ENCODE data around the gene BBS12. TPM values are rescaled to one million over a fixed set of nuclear protein-coding genes. Genes with fewer than 3 reads are reported as not detected.

The BBS12 gene
- total and polyA plus RNA-seq, 9 of the 15 experiments (the other 6 are each of a cell fraction or from before 2014, with no cell fraction given), result 2.7 to 6.5 (median 3.3) TPM

- TF ChIP-seq ZNF764 (CRISPR knock-in tag; IDR thresholded peaks at IDR 0.05; ENCODE audit: low read depth), result no peak
- TF ChIP-seq CXXC5 (CRISPR knock-in tag; IDR thresholded peaks at IDR 0.05), result peak; percentile 49
- TF ChIP-seq TAL1 (IDR thresholded peaks at IDR 0.05), result no peak
- TF ChIP-seq SMAD4 (CRISPR knock-in tag; conservative IDR thresholded peaks at IDR 0.05), result peak; percentile 60
- no peak for TF ChIP-seq RFX7 (CRISPR knock-in tag; IDR thresholded peaks at IDR 0.05)
- TF ChIP-seq ZBTB5 (IDR thresholded peaks at IDR 0.05), result no peak
- TF ChIP-seq PURB (CRISPR knock-in tag; IDR thresholded peaks at IDR 0.05; ENCODE audit: low read depth), result no peak
- TF ChIP-seq FUS (optimal IDR thresholded peaks at IDR 0.05; ENCODE audit: low read depth, low read length), result no peak
- TF ChIP-seq ZNF124 (CRISPR knock-in tag; IDR thresholded peaks at IDR 0.05), result no peak
- no peak for TF ChIP-seq MXI1 (IDR thresholded peaks at IDR 0.05; ENCODE audit: low read depth, low read length)
- no peak for TF ChIP-seq SNAPC5 (CRISPR knock-in tag; IDR thresholded peaks at IDR 0.05)
- TF ChIP-seq KHSRP (IDR thresholded peaks at IDR 0.05), result no peak
- TF ChIP-seq STAT5B (CRISPR knock-in tag; IDR thresholded peaks at IDR 0.05), result no peak
- no peak for TF ChIP-seq RBM34 (IDR thresholded peaks at IDR 0.05; ENCODE audit: borderline replicate concordance, insufficient read depth, low read length)
- peak; percentile 84; the same call in 1 of the 2 replicates for TF ChIP-seq ZNF584 (CRISPR knock-in tag; IDR thresholded peaks at IDR 0.05; ENCODE audit: low read depth)
- no peak for TF ChIP-seq CBFA2T3 (IDR thresholded peaks at IDR 0.05)
- no peak for TF ChIP-seq TFAP4 (CRISPR knock-in tag; IDR thresholded peaks at IDR 0.05; ENCODE audit: borderline replicate concordance)
- TF ChIP-seq PYGO2 (tag; IDR thresholded peaks at IDR 0.05), result no peak
- no peak for TF ChIP-seq VEZF1 (CRISPR knock-in tag; IDR thresholded peaks at IDR 0.05)
- TF ChIP-seq CHD2 (IDR thresholded peaks at IDR 0.05; ENCODE audit: low read depth, low read length), result no peak
- TF ChIP-seq ZBTB49 (CRISPR knock-in tag; IDR thresholded peaks at IDR 0.05; ENCODE audit: borderline replicate concordance), result no peak
- no peak for TF ChIP-seq PPARD (CRISPR knock-in tag; IDR thresholded peaks at IDR 0.05)
- TF ChIP-seq ARHGAP35 (IDR thresholded peaks at IDR 0.05; ENCODE audit: partially characterized antibody), result no peak
Observed at GRCh38 chr4:122688529-122689140, 43.9 kb upstream of the BBS12 start (continued).

All from K562 (cell line).